Tongue (tissue), 2 donors: ENCODE results near the gene ZNF768. TPM values are rescaled to one million over a fixed set of nuclear protein-coding genes. Genes with fewer than 3 reads are reported as not detected.
"Not testable (repeated sequence)": the region's sequence is repeated elsewhere in the genome, so short reads cannot be mapped to it uniquely, and the experiment has no call there.

Experiments used
- DNase-seq: peaks from one replicate; pipeline ENCODE4 v3.0.0-alpha.2; 2015
- total RNA-seq: library from RNA; depleted of rRNA; stranded (reverse); fragments of >200 nt; gene quantifications from one replicate; pipeline ENCODE4 v1.2.3, GENCODE V29; 2014

ZNF768 gene
- total RNA-seq, 1 donor from 2014 or later: 25.6 TPM

DNA sequence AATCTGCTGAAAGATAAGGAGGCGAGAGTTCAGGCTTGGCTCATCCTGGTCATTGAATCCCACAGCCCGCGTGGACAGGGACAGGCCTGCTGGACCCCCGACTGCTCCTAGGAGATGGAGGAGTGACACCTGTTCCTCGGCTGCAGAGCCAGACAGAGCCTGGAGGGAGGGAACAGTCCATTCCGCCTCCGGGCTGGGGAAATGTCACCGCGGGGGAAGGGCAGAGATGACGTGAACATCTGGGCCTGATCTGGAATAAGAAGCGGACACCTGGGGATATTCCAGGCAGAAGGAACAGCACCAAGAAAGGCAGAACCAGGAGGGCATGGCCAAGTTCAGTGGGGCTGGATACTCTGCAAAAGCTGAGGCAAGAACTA lies 6.8 kb upstream of the ZNF768 start:
- no peak for DNase-seq

DNA sequence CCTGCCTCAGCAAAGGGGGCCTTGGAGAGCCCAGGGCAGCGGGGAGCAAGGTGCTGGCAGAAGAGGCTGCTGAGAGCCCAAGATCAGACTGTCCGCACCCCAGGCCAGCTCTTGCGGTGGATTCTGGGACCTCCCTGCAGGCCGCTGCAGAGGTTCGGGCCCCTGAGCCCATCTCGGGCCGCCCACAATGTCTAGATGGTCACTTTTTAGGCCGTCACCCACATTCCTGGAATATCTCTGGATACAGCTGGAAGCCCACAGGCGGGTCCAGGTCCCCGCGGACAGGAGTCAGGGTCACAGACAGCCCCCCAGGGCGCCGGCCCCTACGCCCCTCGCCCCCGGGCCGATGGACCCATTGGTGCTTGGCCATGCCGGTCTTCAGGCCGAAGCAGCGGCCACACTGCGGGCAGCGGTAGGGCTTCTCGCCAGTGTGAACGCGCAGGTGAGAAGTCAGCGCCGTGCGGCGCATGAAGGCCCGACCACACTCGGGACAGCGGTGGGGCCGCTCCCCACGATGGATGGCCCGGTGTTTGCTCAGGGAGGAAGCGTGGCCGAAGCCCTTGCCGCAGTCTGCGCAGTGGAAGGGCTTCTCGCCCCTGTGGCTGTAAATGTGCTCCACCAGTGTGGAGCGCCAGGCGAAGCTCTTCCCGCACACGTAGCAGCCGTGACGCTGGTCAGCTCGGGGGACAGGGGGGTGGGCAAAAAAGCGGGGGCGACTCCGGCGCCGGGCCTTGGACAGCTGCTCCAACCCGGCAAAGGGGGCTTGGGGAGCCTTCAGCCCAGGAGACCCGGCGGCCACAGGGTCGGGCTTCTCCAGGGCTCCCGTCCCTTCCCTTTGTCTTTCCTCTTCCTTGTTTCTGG lies 6.1 kb upstream of the ZNF768 start:
- no peak for DNase-seq

DNA sequence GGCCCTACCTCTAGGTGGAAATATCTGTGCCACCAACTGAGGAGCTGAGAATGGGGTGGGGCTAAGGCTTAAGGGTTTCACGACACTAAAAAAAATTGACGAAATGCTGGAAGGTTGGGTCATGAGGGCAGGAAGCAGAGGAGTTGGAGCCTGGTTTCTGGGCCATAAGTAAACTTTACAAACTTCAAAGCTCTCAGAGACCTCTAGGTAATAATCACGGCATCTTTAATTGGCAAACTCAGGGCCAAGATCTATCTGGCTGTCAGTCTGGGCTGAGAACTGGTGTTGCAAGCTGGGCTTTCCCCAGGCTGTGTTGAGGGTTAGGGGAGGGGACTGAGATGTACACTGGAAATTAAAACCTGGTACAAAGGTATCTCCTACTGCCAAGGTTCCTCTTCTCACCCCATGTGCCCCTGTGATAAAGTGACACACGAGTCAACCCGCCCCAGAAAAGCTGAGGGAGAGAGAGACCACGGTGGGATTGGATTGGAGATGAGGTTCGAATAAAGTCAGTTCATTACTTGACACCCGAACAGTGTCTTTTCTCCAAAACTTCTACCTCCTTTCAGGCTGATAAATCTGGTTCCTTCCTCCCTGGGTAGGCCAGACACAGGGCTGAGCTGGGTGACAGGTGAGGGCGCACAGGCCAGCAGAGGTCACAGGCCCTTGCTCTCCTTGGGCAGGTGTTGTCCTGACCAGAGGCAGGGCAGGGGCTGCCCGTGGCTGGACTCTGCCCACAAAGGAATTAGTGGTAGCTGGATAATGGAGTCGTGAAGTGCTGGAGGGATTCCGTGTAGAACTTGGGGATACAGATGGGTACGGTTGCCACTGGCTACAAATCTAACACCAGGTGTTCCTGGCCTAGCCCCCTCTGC lies 4.0 kb upstream of the ZNF768 start:
- no peak for DNase-seq

DNA sequence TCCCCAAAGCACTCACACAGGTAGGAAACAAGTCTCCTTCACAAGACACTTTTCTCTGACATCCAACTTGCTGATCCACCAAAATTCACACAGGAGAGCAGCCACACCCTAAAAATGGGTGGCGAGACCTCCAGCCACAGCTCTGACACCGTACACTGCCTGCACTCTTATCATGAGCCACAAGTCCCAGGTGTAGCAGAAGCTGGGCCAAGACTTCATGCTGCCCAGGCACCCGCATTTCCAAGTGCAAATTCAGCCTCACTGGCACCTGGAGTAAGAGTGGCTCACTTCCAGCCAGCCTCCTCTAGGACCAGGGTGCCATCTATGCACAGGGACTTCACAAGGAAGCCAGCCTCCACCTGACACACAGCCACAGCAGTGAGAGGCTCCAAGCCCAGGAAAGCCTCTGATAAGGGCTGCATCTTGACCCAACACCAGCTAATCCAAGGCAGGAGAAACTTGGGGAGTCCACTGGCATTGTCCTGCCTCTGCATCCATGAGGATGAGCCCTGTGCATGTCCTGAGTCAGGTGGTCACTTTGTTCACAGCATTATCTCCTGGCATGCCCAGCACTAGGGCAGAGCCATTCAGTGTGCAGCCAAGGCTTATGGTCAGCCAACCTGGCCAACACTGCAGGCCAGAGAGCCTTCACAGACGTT lies 2.6 kb upstream of the ZNF768 start:
- no peak for DNase-seq

DNA sequence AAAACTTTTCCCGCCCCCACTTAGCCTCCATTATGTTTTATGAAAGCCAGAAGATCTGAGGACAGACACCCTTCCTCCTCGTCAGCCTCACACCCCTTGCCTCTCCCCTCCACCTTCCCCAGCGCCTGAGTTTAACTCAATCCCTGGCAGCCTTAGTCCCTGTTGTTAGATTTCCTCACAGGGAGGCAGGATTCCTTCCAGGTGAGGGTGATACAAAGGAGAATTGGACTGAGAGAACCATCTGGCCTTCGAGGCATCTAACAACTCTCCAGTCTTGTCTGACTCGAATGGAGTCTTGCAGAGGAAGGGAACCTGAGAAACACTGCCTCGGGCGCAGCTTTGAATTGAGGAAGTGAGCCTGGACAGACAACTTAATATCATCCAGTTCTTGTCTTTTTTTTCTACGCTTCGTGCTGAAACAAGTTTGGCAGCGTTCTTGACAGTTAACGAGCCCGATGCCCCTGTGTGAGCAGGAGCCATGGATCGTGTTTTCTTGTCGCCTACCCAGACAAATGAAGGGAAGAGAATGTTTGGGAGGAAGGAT lies 1.3 kb upstream of the ZNF768 start:
- peak; percentile 75 for DNase-seq

DNA sequence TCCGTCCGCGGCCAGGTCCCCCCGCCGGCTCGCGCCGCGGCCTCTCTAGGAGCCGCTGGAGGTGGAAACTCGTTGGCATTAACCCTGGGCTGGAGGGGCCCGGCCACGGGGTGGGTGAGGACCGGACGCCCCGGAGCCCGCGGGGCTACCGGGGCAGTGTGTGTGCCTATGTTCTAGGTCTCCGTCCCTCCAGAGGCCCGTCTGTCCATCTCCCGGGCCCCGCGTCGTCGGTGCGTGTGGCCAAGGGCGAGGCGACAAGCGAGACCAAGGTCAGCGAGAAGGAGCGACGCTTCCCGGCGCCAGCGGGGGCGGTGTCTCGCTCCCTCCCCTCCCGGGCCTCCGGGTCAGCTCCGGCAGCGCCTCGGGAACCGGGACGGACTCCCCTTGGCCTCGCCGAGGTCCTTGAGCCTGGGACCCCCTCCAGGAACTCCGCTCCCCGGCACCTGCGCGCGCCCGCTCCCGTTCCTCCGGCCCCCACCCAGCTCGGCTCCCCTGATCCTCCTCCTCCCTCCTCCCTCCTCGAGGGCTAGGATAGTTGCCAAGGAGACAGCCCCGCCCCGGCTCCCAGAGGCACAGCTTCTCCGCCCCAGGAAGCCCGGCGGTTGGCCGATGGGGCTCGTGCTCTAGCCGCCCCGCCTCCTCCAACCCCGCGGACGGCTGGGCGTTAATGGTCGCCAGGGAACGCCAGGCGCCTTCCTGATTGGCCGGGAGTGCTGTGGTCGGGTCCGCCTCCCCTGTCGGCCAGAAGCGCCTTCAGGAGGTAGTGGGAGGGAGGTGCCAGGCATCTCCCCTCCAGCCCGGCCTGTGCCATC lies 663 bp upstream of the ZNF768 start:
- peak; percentile 99 for DNase-seq

DNA sequence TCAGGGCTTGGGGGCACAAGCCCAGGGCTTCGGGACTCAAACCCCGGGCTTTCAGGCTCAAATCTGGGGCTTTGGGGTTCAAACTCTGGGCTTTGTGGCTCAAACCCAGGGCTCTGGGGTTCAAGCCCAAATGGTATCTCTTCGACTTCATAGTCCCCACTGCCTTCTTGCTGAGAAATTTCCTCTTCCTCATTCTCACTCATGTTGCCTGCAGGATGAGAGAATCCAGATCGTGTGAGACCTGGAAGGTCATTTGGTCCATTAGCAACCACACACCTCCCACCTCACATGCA lies 576 bp downstream of the ZNF768 start:
- DNase-seq: no peak

DNA sequence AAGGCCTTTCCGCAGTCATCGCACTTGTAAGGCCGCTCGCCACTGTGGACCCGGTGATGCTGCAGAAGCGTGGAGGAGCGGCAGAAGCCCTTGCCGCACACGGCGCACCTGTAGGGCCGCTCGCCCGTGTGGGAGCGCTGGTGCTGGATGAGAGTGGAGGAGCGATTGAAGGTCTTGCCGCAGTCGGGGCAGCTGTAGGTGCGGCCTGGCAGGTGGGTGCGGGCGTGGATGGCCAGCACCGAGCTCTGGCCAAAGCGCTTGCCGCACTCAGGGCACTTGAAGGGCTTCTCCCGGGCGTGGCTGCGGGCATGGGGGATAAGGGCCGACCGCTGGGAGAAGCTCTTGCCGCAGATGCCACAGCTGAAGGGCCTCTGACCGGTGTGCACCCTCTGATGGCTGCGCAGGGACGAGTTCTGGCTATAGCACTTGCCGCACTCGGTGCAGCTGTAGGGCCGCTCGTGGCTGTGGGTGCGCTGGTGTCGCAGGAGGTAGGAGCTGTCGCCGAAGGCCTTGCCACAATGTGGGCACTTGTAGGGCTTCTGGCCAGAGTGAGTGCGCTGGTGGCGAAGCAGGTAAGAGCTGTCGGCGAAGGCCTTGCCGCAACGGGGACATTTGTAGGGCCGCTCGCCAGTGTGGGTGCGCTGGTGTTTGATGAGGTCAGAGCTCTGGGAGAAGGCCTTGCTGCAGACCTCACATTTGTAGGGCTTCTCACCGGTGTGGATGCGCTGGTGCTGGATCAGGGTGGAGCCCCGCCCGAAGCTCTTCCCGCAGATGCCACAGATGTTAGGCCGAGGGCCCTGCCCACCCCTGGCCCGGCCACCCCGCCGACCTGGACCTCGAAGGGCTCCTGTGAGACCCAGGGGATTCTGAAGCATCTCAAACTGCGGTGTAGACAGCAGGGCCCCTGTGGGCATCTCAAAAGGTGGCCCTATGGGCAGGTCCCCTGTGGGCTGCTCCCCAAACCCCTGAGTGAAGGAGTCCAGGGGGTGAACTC lies 1.5 kb downstream of the ZNF768 start:
- no peak for DNase-seq

DNA sequence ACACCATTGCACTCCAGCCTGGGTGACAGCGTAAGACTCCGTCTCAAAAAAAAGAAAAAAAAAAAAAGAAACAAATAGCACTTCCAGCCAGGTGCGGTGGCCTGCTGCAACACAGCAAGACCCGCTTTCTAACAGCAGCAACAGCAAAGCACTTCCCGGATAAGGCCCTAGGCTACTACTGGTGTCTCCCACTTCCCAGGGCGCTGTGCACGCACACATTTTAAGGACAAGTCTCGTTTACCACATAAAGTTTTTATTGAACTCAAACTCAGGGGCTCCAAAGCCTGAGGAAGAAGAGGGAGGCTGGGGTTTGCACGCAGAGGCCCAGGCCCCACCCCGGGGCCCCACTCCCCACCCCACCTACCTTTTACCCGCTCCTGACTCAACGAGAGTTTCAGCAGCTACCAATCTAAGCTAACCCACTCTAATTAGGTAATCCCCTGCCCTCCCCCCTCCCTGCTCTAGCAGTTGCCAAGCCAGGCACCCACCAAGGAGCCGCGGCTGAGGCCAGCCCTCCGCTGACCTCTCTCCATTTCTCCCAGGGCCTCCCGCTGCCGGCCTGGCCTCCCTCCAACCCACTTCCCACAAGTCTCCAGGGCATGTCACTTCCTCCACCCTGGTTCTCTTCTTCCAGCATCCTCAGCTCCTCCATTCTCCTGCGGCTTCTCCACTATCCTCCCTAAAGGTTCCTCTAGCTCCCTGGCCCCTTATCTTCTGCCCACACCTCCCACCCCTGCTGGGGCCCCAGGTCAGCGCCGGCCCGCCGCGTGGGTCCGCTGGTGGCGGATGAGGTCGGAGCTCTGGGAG lies 2.4 kb downstream of the ZNF768 start:
- no peak for DNase-seq

DNA sequence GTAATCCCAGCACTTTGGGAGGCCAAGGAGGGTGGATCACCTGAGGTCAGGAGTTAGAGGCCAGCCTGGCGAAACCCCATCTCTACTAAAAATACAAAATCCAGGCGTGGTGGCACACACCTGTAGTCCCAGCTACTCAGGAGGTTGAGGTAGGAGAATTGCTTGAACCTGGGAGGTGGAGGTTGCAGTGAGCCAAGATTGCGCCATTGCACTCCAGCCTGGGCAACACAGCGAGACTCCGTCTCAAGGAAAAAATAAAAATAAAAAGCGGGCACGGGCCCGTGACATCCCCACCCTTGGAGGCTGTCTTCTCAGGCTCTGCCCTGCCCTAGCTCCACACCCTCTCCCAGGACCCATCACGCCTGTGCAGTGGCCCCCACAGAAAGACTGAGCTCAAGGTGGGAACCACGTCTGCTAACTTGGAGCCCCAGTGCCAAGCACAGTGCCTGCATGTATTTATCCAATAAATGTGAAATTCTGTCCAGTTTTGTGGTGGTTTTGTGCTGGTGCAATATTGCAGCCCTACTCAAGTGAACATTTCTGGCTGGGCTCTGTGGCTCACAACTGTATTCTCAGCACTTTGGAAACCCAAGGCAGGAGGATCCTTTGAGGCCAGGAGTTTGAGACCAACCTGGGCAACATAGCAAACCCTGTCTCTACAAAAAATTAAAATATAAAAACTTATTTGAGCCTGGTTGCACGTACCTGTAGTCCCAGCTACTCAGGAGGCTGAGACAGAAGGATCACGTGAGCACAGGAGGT lies 3.5 kb downstream of the ZNF768 start:
- DNase-seq: not testable (repeated sequence)

DNA sequence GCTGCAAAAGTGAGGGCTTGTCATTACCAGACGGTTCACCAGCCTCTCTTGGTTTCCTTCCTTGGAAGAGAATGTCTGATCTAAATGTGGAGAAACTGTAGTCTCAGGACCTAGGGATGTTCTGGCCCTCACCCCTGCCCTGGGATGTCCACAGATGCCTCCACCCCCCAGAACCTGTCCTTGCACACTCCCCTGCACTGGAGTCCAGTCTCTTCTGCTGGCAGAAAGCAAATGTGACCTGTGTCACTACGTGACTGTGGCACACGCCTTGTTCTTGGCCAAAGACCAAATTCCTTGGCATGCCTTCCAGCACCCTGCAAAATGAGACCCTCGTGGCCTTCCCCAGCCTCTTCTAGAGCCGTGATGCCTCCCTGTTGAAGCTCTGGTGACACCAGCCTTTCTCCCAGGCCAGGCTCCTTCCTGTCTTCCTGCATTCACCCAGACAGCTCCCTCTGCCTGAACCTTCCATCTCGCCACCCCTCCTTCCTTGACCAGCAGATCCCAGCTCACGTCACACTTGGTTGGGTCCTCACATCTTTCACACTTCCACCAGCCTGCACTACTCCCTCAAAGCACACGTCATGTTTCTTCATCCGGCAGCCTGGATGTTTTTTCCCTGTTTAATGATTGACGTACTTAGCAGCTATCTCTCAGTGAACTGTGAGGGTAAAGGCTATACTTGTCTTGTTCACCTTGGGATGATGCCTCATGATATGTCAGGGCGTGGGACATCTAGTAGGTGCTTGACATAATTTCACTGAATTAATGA lies 4.3 kb downstream of the ZNF768 start:
- no peak for DNase-seq

DNA sequence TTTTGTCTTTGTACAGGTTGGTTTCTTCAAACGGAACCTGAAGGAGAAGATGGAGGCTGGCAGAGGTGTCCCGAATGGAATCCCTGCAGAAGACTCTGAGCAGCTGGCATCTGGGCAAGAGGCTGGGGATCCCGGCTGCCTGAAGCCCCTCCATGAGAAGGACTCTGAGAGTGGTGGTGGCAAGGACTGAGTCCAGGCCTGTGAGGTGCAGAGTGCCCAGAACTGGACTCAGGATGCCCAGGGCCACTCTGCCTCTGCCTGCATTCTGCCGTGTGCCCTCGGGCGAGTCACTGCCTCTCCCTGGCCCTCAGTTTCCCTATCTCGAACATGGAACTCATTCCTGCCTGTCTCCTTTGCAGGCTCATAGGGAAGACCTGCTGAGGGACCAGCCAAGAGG lies 4.9 kb downstream of the ZNF768 start:
- no peak for DNase-seq

DNA sequence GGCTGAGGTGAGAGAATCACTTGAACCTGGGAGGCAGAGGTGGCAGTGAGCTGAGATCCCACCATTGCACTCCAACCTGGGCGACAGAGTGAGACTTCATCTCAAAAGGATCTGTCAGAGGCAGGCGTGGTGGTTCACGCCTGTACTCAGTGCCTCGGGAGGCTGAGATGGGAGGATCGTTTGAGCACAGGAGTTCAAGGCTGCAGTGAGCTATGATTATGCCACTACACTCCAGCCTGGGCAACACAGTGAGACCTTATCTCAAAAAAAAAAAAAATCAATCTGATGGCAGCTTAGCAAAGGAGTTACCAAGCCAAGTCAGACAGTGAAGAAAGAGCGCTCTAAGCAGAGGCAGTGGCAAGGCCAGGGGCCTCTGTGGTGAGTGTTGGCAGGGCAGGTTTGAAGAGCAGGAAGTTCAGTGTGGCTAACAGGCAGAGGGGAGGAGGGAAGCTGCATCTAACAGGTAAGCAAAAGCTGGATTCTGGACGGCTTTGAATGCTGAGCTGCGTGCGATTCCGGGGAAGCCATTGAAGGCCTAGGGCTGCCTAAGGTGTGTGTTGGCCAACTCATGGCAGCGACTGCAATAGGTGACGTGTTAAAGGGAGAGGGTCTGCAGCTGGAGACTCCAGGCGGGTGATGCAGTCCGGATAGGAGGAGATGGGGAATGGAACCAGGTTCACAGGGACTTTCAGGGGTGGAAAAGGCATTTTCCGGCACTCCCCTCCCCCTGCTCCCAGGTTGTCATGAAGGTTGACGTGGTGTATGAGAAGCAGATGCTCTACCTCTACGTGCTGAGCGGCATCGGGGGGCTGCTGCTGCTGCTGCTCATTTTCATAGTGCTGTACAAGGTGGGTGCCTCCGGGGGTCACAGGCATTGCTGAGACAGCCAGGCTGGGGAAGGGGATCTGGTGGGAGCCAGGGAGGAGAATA lies 7.0 kb downstream of the ZNF768 start:
- DNase-seq: no peak

DNA sequence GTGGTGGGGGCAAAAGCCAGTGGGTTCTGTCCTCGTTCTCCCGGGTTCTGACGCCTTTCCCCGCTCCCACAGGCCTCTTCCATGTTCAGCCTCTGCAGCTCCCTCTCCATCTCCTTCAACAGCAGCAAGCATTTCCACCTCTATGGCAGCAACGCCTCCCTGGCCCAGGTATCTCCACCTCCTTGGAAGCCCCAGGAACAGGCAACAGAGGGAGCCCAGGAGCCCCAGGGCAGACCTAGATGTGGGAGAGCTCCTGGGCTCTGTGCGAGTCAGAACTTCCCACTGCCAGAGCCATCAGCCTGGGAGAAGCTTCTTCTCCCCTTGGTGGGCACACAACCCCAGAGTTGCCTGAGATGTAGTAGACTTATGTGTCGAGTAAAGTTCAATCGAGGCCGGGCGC lies 7.8 kb downstream of the ZNF768 start:
- DNase-seq: no peak

DNA sequence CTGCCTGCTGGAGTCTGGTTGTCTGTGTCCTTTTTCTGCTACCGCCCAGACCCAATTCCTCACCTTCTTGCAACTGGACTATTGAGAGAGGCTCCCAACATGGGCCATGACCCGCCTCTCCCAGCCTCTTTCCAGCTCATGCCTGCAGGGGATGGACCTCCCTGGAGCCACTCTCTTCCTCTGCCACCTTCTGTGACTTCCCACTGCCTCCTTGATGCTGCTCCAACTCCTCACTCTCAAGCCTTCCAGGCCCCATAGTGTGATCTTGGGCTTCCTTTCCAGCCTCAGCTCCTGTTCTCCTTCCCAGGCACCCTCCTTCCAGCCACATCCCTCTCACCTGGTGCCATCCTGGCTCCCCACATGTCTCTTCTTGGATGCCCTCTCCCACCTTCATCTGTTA lies 11.1 kb downstream of the ZNF768 start:
- no peak for DNase-seq

DNA sequence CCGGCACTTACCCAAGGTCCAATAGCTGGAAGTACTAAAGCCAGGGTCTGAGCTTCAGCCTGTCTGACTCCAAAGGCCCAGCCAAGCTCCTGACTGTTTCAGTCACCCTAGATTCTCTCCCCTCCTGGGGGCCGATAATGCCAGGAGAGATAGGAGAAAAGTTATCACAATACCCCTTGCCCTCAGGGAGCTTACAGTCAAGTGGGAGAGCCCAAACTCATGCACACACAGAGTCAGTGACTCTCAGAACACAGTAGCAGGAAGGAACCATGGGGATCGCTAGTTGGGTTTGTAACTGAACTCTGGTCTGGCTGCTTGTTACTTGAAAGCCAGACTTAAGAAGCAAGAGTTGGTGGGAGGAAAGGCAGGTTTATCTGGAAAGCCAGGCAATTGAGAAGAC lies 14.9 kb downstream of the ZNF768 start:
- no peak for DNase-seq

DNA sequence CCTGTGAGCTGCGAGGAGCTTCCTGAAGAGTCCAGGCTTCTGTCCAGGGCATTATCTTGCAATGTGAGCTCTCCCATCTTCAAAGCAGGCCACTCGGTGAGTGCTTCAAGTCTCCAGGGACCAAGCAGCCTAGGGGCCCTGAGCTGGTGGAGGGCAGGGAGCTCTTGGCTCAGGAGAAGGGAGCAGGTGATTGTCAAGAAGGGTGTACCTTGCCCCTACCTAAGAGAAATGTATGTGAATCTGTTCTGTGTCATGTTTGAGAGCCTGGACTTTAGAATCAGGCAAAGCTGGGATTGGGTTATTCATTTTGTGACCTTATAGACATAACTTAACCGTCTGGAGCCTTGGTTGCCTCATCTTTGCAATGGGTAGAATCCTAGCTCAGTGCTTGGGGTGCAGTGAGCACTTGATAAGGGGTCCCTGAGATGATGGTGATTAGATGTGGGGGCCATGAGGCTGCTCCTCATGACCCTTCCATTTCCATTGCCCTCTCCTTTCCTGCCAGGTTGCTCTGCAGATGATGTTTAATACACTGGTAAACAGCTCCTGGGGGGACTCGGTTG lies 15.9 kb downstream of the ZNF768 start:
- DNase-seq: no peak
